Stomach (tissue), 4 donors: ENCODE data around the gene STRADB.

ENCODE experiments used
- CTCF ChIP-seq, 7 experiments: fragments of 450-650 bp in 4 of 7; fragments of 200-600 bp in 3 of 7; sonication (generic) in 3 of 7; IDR thresholded peaks; one replicate each; pipeline ENCODE4 v1.5.1; 2016 to 2019; ENCODE audit warnings: antibody characterized with exemption in 7 of 7, control low read depth in 2 of 7, mild to moderate bottlenecking in 1 of 7
- POLR2A ChIP-seq, 4 donors: fragments of 450-650 bp; IDR thresholded peaks; one replicate each; pipeline ENCODE4 v1.6.1; 2016; ENCODE audit warnings: antibody characterized with exemption in 4 of 4, control low read depth in 2 of 4, mild to moderate bottlenecking in 1 of 4, moderate library complexity in 1 of 4

DNA sequence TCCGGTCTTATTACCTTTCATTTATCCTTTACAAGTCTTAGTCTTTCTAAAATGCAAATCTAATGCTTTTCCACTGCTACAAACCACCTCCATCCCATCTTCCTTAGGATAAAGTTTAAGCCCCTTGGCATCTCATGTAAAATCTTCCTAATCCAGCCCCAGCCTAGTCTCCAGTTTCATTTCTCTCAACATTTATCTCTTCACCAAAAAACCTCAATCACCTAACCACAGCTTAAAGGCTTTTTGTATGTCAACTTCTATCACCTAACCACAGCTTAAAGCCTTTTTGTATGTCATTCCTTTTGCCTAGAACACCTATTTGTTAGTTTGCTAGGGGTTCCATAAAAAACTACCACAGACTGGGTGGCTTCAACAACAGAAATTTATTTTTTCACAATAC is 4.5 kb upstream of the STRADB start:
- TF ChIP-seq CTCF (IDR thresholded peaks at IDR 0.05): no peak
- TF ChIP-seq POLR2A (IDR thresholded peaks at IDR 0.05): no peak
